Inferior parietal cortex (tissue), 1 donor: ENCODE results near the gene RASSF5.
"Not testable (repeated sequence)": the region's sequence is repeated elsewhere in the genome, so short reads cannot be mapped to it uniquely, and the experiment has no call there.

Experiments used
- DNase-seq: peaks from one replicate; pipeline ENCODE4 v3.0.0-alpha.2; 2016; ENCODE audit errors: extremely low spot score

The RASSF5 gene

GRCh38 chr1:206569556-206569955 is 62.2 kb downstream of the RASSF5 start:
- DNase-seq: no peak

GRCh38 chr1:206570529-206570928 is 63.2 kb downstream of the RASSF5 start:
- DNase-seq: no peak

GRCh38 chr1:206572835-206573234 is 65.5 kb downstream of the RASSF5 start:
- no peak for DNase-seq

- DNase-seq: no peak
Measured at GRCh38 chr1:206573319-206573718, 66.0 kb downstream of the RASSF5 start.

- no peak for DNase-seq
Measured at GRCh38 chr1:206573762-206574161, 66.4 kb downstream of the RASSF5 start.

- peak; percentile 70 for DNase-seq
Measured at GRCh38 chr1:206575165-206575893, 68.0 kb downstream of the RASSF5 start.

- no peak for DNase-seq
Measured at GRCh38 chr1:206575894-206576737, 68.8 kb downstream of the RASSF5 start.

- no peak for DNase-seq
Measured at GRCh38 chr1:206577626-206578025, 70.3 kb downstream of the RASSF5 start.

GRCh38 chr1:206578068-206578977 is 71.0 kb downstream of the RASSF5 start:
- DNase-seq: no peak

- no peak for DNase-seq
Measured at GRCh38 chr1:206578978-206579374, 71.6 kb downstream of the RASSF5 start.

- peak; percentile 53 for DNase-seq
Measured at GRCh38 chr1:206579747-206580437, 72.6 kb downstream of the RASSF5 start.

GRCh38 chr1:206580438-206581113 is 73.2 kb downstream of the RASSF5 start:
- no peak for DNase-seq

- DNase-seq: not testable (repeated sequence)
Measured at GRCh38 chr1:206581114-206581497, 73.8 kb downstream of the RASSF5 start.

GRCh38 chr1:206581571-206581981 is 74.2 kb downstream of the RASSF5 start:
- no peak for DNase-seq

GRCh38 chr1:206582537-206582936 is 75.2 kb downstream of the RASSF5 start:
- DNase-seq: no peak

- DNase-seq: no peak
Measured at GRCh38 chr1:206582971-206583706, 75.8 kb downstream of the RASSF5 start.

- peak; percentile 87 for DNase-seq
Measured at GRCh38 chr1:206583707-206584648, 76.6 kb downstream of the RASSF5 start.

- no peak for DNase-seq
Measured at GRCh38 chr1:206584683-206585082, 77.4 kb downstream of the RASSF5 start.
